8988T (cell line): Measurements from ENCODE around the gene AMMECR1.
"Not testable (repeated sequence)": the region's sequence is repeated elsewhere in the genome, so short reads cannot be mapped to it uniquely, and the experiment has no call there.

Experiments used
- DNase-seq: peaks from one replicate; pipeline ENCODE4 v3.0.0; 2011

AMMECR1 gene

GRCh38 chrX:110162131-110162530 lies 155.8 kb downstream of the AMMECR1 start:
- no peak for DNase-seq

- no peak for DNase-seq
Observed at GRCh38 chrX:110161361-110161686, 156.6 kb downstream of the AMMECR1 start.

- no peak for DNase-seq
Observed at GRCh38 chrX:110159865-110160264, 158.0 kb downstream of the AMMECR1 start.

- DNase-seq = no peak
Observed at GRCh38 chrX:110159235-110159634, 158.7 kb downstream of the AMMECR1 start.

- DNase-seq = no peak
Observed at GRCh38 chrX:110157444-110157843, 160.4 kb downstream of the AMMECR1 start.

- DNase-seq = no peak
Observed at GRCh38 chrX:110156167-110156754, 161.6 kb downstream of the AMMECR1 start.

GRCh38 chrX:110155759-110156158 lies 162.1 kb downstream of the AMMECR1 start:
- DNase-seq = no peak

GRCh38 chrX:110154328-110154727 lies 163.6 kb downstream of the AMMECR1 start:
- not testable (repeated sequence) for DNase-seq

- DNase-seq = no peak
Observed at GRCh38 chrX:110153896-110154295, 164.0 kb downstream of the AMMECR1 start.

GRCh38 chrX:110153244-110153643 lies 164.6 kb downstream of the AMMECR1 start:
- DNase-seq = no peak

- no peak for DNase-seq
Observed at GRCh38 chrX:110146521-110146920, 171.4 kb downstream of the AMMECR1 start.

- no peak for DNase-seq
Observed at GRCh38 chrX:110145854-110146253, 172.0 kb downstream of the AMMECR1 start.

GRCh38 chrX:110145311-110145710 lies 172.6 kb downstream of the AMMECR1 start:
- no peak for DNase-seq
